Measurements from ENCODE around the gene PRDX3. TPM values are rescaled to one million over a fixed set of nuclear protein-coding genes. Genes with fewer than 3 reads are reported as not detected.
A peak's percentile ranks its signal among the peaks of the same experiment; 100 is the strongest.
"Not testable (repeated sequence)": the region's sequence is repeated elsewhere in the genome, so short reads cannot be mapped to it uniquely, and the experiment has no call there.

PRDX3 gene
- polyA plus RNA-seq, 5 donors, result 169 to 253 (median 206) TPM

DNA sequence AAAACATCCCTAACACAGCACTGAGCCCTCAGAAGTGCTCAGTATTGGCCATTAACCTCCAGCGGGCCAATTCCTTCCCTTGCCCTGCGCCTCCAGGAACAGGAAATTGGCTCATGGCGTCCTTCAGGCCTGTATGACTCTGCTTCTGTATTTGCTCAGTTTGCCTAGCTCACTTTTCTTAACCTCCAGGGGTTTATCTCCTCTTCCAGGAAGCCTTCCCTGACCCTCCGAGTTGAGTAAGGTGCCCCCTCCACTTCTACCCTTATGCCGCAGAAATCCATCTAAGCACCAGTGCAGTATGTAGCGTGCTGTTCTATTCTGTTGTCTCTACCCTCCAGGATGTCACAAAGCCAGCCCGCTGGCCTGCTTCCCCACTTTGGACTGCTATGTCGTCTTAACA lies 12.0 kb downstream of the PRDX3 start:
- no peak for DNase-seq

GRCh38 chr10:119166118-119166500 lies 12.5 kb downstream of the PRDX3 start:
- DNase-seq, result no peak

GRCh38 chr10:119165171-119166117 lies 13.2 kb downstream of the PRDX3 start, which contains the start of gene SFXN4:
Gene SFXN4, minus strand, starts transcription at chr10:119165714. Its CDS starts 67 bp downstream, at chr10:119165647.
- peak; percentile 60 to 71 for DNase-seq

- DNase-seq, result no peak
Measured at GRCh38 chr10:119162452-119163092, 16.0 kb downstream of the PRDX3 start.

DNA sequence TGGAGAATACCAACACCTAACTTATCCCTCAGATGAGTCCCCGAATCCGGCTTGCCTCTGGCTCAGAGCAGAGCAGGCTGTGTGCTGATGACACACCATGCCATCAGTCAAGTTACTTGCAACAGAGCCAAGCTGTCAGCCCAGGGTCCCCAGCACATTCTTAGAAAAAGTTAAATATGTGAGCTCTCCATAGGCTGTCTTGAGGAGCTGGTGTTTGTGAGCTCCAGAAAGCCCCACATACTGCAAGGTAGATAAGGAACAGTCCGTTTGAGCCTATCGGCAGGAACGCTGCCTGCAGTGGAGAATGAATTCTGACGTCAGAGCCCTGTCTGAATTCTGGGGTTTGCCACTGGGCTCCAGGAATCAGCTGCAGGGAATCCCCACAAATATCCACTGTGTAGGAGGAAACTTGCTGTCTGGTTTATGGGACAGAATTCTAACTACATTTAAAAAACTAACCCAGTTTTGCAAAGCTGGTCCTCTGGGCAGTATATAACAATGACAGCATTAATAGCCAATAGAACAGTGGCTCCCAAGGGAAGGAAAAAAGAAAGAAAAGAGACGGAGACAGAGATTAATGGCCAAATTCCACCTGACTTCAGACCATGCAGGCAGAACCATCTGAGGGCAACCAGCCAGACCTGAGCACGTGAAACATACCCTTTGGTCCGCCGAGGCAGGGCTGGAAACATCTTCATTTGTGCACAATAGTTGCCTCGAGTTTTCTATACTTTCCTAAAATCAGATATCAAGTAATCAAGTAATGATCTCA lies 16.7 kb downstream of the PRDX3 start:
- DNase-seq, result no peak

DNA sequence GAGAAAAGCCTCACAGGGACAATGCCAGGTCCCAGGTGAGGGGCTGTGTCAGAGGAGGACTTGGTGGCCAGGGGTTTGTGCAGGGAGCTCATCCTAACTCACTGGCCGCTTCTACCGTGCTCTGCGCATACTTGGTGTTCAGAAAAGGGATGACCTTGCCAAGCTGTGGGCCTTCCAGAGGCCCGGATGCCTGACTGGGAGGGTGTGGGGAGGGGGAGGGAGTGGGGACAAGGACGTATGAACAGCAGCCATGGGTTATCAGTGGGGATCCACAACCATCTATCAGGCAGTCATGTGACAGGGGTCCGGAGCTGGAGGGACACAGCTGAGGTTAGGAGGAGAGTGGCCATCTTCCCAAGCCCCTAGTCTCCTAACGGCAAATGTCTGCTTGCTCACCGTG lies 19.3 kb downstream of the PRDX3 start:
- no peak for DNase-seq

DNA sequence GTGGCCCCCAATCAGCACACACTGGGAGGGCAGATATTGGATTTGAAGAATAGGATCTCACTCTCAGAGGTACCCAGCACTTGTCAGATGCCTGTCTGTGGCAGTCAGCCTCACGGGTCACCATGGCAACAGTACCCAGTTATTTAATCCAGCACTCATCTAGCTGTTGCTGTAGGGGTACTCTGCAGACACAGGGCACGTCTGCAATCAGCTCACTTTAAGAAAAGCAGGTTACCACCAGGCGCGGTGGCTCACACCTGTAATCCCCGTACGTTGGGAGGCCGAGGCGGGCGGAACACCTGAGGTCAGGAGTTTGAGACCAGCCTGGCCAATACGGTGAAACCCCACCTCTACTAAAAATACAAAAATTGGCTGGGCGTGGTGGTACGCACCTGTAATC lies 25.0 kb downstream of the PRDX3 start:
- no peak for DNase-seq

DNA sequence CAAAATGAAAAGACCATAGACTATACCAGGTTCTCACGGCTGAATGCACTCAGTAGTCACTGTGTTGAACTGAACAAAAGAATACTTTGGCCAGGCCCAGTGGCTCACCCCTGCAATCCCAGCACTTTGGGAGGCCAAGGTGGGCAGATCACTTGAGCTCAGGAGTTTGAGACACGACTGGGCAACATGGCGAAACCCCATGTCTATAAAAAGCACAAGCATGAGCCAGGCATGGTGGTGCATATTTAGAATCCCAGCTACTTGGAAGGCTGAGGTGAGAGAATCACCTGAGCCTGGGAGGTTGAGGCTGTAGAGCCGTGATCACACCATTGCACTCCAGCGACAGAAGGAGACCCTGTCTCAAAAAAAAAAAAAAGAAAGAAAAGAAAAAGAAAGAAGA lies 25.6 kb downstream of the PRDX3 start:
- no peak for DNase-seq

GRCh38 chr10:119151601-119152000 lies 27.0 kb downstream of the PRDX3 start:
- DNase-seq, result not testable (repeated sequence)

- DNase-seq, result no peak
Measured at GRCh38 chr10:119149729-119150128, 28.9 kb downstream of the PRDX3 start.

DNA sequence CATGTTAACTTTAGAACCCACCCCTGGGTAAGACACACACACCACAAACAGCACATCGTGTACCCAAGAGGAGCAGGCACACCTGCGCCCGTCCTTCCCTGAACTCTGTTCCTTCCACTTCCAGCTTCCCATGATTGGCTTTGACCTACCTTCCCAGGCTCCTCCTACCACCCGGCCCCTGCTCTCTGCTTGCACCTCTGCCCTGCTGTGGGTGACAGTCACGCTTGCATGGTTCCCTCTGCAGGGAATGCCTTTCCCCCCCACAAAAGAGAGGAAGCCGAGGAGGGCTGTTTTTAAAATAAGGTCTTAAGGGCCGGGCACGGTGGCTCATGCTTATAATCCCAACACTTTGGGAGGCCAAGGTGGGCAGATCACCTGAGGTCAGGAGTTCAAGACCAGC lies 29.5 kb downstream of the PRDX3 start:
- no peak for DNase-seq

- no peak for DNase-seq
Measured at GRCh38 chr10:119143657-119144056, 35.0 kb downstream of the PRDX3 start.

DNA sequence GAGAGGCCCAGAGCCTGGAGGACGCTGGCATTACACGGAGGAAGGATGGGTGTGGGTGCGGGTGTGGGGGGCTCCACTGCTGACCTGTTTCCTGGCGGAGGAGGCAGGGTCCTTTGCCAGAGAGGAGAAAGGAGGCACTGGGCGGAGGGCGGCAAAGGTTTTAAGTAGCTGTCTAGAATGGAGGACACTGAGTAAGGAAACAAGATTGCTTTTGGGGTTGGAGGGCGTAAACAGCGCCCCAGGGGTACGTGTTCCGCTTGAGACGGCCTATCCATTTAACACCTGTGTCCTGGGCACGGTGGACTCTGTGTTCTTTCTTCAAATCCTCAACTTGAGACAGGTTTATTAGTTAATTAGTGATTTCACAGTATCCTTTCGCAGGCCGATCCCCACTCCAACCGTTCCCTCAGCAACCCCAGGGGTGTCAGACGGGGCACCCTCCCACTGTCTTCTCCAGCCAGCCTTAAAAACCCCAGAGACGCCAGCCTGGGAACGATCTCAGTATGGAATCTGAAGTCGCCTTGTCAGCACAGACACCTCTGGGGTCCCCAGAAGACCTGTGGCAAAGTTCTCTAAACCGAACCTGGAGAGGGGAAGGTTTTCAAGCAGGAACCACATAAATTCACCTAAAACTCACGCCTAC lies 37.9 kb downstream of the PRDX3 start:
- DNase-seq, result no peak

- no peak for DNase-seq
Measured at GRCh38 chr10:119139464-119140067, 39.0 kb downstream of the PRDX3 start.

DNA sequence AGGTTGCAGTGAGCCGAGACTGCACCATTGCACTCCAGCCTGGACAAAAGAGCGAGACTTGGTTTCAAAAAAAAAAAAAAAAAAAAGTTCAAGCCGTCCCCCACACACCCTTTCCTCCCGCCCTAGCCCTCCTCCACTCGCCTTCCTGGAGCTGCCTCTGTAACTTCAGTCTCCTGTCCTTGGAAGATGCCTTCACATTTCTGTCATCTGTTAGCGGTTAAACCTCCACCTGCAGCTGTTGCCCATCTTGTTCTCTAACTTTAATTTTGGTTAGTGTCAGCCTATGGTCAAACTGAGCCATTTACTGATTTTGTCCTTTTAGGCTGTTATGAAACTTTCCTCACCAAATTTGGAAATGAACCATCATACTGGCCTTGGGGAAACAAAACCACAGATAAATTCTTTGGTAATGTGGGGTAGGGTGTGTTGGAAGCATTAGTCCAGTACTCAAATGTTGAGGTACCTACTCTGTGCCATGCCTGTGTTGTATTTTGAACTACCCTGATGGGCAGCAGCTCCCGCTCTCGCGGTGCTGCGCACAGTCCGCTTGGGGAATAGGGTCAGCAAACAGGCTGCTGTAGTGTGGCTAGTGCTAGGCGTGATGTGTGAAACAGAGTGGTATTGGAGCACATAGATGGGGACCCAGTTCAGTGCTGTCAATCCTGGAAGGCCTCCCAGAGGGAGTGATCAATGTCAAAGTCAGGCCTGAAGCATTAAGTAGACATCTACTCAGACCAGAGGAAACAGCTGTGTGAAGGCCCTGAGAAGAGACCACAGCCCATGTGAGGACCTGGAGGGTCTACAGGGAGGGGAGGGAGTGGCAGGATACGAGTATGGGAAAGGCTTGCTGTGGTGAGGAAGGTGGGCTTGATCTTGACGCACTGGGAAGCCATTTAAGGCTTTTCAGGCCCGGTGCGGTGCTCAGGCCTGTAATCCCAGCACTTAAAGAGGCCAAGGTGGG lies 40.0 kb downstream of the PRDX3 start:
- no peak for DNase-seq

DNA sequence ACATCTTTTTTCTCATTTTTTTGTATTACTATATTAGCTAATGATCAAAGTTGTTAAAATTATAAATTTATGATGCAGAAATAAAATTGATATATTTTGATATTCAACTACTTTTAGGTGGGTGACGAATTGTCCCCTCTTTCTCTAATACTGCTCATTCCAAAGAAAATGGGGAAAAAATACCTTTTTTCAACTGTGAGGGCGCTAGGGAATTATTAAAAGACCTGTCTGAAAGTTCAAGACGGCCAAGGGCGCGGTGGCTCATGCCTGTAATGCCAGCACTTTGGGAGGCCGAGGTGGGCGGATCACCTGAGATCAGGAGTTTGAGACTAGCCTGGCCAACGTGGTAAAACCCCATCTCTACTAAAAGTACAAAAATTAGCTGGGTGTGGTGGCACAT lies 40.7 kb downstream of the PRDX3 start:
- DNase-seq, result not testable (repeated sequence)

DNA sequence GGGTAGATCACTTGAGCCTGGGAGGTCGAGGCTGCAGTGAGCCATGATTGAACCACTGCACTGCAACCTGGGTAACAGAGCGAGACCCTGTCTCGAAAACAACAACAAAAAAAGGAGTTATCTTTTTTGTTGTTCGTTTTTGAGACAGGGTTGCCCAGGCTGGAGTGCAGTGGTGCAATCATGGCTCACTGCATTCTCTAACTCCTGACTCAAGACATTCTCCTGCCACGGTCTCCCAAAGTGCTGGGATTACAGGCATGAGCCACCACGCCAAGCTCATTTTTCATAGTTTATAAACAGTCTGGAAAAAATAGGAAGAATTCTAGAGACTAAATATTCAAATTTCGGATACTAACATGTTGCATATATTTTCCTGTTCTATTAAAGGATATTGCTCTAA lies 42.5 kb downstream of the PRDX3 start:
- DNase-seq, result no peak

DNA sequence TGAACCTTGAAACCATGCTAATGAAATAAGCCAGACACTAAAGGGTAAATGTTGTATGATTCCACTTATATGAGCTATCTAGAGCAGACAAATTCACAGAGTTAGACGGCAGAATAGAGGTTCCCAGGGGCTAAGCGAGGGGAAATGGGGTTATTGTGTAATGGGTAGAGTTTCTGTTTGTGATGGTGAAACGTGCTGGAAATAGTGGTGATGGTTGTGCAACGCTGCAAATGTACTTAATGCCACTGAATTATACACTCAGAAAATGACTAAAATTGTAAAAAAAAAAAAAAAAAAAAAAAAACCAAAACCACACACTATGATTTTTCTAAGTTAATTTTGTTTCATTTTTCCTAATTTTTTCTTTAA lies 43.1 kb downstream of the PRDX3 start:
- peak; percentile 39 to 69 for DNase-seq

- DNase-seq, result no peak
Measured at GRCh38 chr10:119133949-119134348, 44.7 kb downstream of the PRDX3 start.

All from right lung (tissue), 5 donors.